ENCODE measurements around the gene SERPINB11.
"Not testable (repeated sequence)": the region's sequence is repeated elsewhere in the genome, so short reads cannot be mapped to it uniquely, and the experiment has no call there.

Gene SERPINB11

DNA sequence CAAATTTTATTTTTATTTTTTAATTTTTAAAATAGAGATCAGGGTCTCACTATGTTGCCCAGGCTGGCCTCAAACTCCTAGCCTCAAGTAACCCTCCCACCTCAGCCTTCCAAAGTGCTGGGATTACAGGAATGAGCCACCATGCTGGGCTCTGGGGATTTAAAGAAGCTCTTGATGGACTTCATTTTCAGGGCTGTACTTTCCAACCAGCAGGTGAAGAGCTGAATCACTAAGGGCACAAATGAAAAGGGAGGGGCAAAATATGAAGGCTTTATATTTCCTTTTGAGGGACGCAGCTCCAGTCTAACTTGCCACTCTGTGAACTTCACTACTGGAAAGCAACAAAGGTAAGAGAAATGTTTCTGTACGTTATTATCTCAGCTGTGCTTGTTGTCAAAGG is at the start of gene SERPINB11:
Gene SERPINB11 (plus strand): TSS at position 301 of the 400 bp plus-strand sequence. CDS start 7,234 bp downstream, outside the sequence.
- DNase-seq, result no peak

DNA sequence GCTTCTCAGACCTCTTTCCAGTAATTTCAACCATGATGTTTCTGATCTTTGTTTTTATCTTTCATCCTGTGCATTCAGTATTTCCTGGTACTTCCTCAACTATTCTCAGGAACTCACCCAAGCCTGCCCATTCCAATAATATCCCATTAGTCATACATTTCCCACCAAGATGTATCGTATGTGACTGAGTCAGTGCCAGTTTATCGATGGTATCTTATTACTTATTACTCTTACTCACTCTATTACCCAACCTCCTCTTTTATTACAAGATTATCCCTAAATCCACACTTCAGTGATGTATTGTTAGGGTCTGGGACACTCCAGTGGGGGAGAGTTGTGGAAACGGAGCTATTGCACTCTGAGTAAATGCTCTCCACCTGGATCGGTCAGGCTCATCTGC is 43.8 kb upstream of the SERPINB11 start:
- DNase-seq, result not testable (repeated sequence)

- DNase-seq, result not testable (repeated sequence)
Measured at GRCh38 chr18:63661750-63662149, 41.0 kb upstream of the SERPINB11 start, which contains the start of gene SERPINB3. SERPINB3 (minus strand) TSS chr18:63661893; CDS start chr18:63661216, 677 bp downstream.

GRCh38 chr18:63664571-63664970 is 38.2 kb upstream of the SERPINB11 start:
- no peak for DNase-seq

- DNase-seq, result peak in 1 of 3 donors; percentile 19
Measured at GRCh38 chr18:63676526-63677323, 26.0 kb upstream of the SERPINB11 start.

GRCh38 chr18:63677500-63678225 is 25.1 kb upstream of the SERPINB11 start:
- peak; percentile 33 to 56 (median 53) for DNase-seq

DNA sequence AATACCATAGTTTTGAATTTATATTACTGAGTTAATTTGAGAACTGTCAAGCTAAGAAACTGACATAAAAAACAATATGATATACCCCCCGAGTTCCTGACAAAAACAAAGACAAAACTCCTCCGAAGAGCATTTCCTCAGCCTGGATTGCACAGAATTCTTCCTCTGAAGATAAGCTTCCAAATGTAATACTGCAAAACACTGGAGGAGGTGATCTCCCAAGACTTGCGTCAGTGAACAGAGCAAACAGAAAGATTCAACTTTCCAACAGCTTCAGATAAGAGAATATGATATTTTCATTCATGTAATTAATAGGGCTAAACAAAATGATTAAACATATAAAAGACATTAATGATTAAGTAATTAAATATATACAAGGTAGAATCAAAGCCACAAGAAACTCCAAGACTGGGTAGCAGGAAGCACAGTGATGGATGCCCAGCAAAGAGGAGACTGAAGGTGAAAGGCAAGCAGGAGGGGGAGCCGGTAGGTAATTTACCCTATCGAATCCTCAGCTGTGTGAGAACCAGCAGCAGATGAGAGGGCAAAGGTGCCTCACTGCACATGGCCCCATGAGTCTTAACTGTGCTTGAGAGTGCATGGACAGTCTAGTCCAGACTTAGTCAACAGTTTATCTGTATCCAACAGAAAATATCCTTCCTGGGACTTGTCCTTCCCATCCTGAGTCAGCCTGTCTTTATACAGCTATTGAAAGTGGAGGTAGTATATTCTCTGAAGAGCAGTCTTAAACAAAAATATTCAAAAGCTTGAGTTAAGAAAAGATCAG is 22.7 kb upstream of the SERPINB11 start:
- DNase-seq, result no peak

- no peak for DNase-seq
Measured at GRCh38 chr18:63681449-63682340, 21.1 kb upstream of the SERPINB11 start.

DNA sequence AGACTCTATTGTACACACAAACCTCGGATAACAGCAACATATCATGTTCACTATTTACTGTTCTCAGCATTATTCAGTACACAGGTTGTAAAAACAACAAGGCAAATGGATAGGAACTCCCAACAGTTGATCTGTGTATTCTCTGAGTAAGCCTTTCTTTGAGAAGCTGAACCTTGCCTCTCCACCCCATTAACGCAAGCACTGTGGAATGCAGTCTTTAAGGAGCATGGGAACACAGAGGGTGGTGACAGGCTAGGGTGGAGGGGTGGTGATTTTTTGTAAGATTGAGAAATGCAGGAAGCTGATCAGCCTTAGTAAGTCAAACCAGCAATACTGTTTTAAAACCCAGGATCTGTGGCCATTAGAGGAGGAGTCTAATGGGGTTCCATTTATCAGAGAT is 19.6 kb upstream of the SERPINB11 start:
- DNase-seq, result no peak

- DNase-seq, result no peak
Measured at GRCh38 chr18:63683890-63684289, 18.9 kb upstream of the SERPINB11 start.

DNA sequence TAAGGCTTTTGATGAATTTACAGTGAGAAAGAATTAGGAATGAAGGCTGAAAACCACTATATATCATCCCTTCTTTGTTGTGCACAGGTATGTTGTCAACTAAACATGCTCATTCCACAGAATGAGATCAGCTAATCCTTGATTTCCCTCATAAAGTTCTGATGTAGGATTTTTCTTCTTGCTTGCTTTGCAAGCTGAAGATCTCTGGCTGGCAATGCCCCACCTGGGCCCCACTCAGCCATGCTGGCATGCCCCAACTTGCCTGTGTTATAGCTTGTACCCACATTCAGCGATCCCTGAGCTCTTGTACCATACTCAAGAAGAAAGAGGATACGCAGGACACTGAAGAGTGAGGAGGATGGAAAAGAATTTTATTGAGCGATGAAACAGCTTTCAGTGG is 18.0 kb upstream of the SERPINB11 start:
- DNase-seq, result no peak

GRCh38 chr18:63686871-63687270 is 15.9 kb upstream of the SERPINB11 start:
- no peak for DNase-seq

DNA sequence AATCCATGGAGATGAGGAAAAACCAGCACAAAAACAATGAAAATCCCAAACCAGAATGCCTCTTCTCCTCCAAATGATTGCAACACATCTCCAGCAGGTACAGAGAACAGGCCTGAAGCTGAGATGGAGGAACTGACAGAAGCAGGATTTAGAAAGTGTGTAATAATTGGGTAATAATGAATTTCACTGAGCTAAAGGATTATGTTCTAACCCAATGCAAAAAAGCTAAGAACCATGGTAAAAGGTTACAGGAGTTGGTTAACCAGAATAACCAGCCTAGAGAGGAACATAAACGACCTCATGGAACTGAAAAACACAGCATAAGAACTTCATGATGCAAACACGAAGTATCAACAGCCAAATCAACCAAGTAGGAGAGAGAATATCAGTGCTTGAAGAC is 13.7 kb upstream of the SERPINB11 start:
- no peak for DNase-seq

DNA sequence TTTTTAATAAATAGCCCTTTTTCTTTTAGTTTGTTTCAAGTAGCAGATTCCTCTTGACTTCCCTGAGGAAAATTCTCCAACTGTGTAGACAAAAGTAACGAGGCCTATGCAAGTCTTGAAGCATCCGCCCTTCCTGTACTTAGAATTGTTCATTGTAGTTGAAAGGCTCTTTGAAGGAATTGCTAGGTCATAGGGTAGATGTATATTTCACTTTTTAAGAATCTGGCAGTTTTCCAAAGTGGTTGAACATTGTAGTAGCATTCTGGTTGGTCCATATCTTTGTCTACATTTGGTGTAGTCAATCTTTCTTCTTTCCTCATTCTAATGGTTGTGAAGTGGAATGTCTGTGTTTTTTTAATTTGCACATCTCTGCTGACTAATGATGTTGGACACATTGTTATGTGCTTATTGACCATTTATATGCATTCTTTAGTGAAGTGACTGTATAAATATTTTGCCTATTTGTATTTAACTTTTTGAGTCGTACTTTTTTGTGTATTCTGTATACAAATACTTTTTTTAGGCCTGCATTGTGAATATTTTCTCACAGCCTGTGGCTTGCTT is 5.6 kb upstream of the SERPINB11 start:
- DNase-seq, result no peak

- DNase-seq, result no peak
Measured at GRCh38 chr18:63700501-63700900, 2.3 kb upstream of the SERPINB11 start.

GRCh38 chr18:63701952-63702351 is 808 bp upstream of the SERPINB11 start:
- DNase-seq, result no peak

DNA sequence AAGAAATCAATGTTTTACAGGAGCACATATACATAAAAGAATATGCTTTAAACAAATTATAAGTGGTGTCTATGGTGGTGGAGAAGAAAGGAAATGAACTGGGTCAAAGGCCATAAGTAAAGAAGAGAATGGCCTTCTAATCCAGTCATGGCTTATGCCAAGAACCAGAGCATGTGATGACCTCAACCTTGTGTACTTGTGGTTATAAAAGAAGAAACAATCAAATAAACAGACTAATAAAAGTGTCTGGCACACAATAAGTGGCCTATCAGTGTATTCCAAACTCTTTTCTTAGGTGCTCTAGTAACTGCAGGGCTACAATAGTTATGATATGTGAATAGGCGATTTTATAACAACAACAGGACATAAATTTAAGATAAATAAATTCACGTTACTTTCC is 2.6 kb downstream of the SERPINB11 start:
- no peak for DNase-seq

DNA sequence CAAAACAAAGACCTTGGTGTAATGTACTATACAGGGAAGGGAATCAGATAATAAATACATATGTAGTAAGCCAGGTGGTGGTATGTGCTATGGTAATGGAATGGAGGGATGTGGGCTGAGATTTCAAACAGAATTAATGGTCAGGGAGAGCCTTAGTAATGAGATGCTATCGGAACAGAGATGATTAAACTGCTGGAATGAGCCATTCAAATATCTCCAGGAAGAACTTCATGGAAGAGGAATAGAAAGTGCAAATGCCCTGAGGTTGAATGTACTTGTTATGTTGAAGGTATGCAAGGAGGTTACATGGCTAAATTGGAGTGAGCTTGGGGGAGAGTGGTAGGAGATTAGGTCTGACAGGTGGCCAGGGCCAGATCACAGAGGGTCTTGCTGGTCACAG is 5.1 kb downstream of the SERPINB11 start:
- DNase-seq, result no peak

GRCh38 chr18:63708650-63709049 is 5.9 kb downstream of the SERPINB11 start:
- peak in 2 of 3 donors; percentile 2 to 8 for DNase-seq

- DNase-seq, result no peak
Measured at GRCh38 chr18:63725682-63726480, 23.1 kb downstream of the SERPINB11 start.

GRCh38 chr18:63730773-63731172 is 28.0 kb downstream of the SERPINB11 start:
- DNase-seq, result no peak
